Gastroesophageal sphincter (tissue), 4 donors: ENCODE measurements around the gene TTYH1. TPM values are rescaled to one million over a fixed set of nuclear protein-coding genes. Genes with fewer than 3 reads are reported as not detected.

Experiments used
- ATAC-seq: fragments of 150-250 bp; one replicate; pipeline ENCODE4 v1.9.1; 2016; ENCODE audit warnings: mild to moderate bottlenecking, moderate library complexity
- H3K27ac ChIP-seq, 4 donors: fragments of 200-600 bp; sonication (generic) in 3 of 4; 1 replicate in 3 of 4; 2 replicates in 1 of 4; pipeline ENCODE4 v1.5.1; 2016 to 2019
- H3K27me3 ChIP-seq: fragments of 200-600 bp; sonication (generic); one replicate; pipeline ENCODE4 v1.5.1; 2019
- H3K36me3 ChIP-seq, 2 donors: fragments of 200-600 bp; sonication (generic); one replicate each; pipeline ENCODE4 v1.5.1; 2019; ENCODE audit warnings: control low read depth in 1 of 2
- H3K4me1 ChIP-seq, 3 donors: fragments of 200-600 bp; sonication (generic); 1 replicate in 2 of 3; 2 replicates in 1 of 3; pipeline ENCODE4 v1.5.1; 2016 to 2019; ENCODE audit warnings: control low read depth in 2 of 3
- H3K4me3 ChIP-seq, 2 donors: fragments of 200-600 bp; sonication (generic); one replicate each; pipeline ENCODE4 v1.5.1; 2019; ENCODE audit warnings: mild to moderate bottlenecking in 1 of 2, moderate library complexity in 1 of 2
- H3K9me3 ChIP-seq, 3 donors: fragments of 200-600 bp; sonication (generic); one replicate each; pipeline ENCODE4 v1.5.1; 2017 to 2019; ENCODE audit warnings: control low read depth in 2 of 3
- EP300 ChIP-seq: sonication (generic); formaldehyde crosslinking; IDR thresholded peaks from one replicate; pipeline ENCODE4 v1.6.1; 2017; ENCODE audit warnings: antibody characterized with exemption, mild to moderate bottlenecking
- POLR2A ChIP-seq, 2 donors: fragments of 450-650 bp; IDR thresholded peaks; one replicate each; pipeline ENCODE4 v1.6.1; 2017; ENCODE audit warnings: antibody characterized with exemption in 2 of 2, mild to moderate bottlenecking in 2 of 2, moderate library complexity in 1 of 2
- POLR2AphosphoS5 ChIP-seq: sonication (generic); formaldehyde crosslinking; IDR thresholded peaks from one replicate; pipeline ENCODE4 v1.6.1; 2017; ENCODE audit warnings: antibody characterized with exemption
- WGBS, 2 donors: methylation state at CpG; one replicate each; pipeline ENCODE4 v1.1.5; 2018; ENCODE audit warnings: low coverage in 1 of 2; 5-methylcytosine and 5-hydroxymethylcytosine counted together
- total RNA-seq, 4 donors: library from RNA; depleted of rRNA; stranded (reverse); fragments of >200 nt; gene quantifications; one replicate each; pipeline ENCODE4 v1.1.0, GENCODE V29; 2016
- TF ChIP-seq, protein P1 (sequence below), 4 experiments: fragments of 200-600 bp in 2 of 4; fragments of 450-650 bp in 2 of 4; sonication (generic) in 1 of 4; IDR thresholded peaks; one replicate each; pipeline ENCODE4 v1.5.1; 2017 to 2019; ENCODE audit warnings: antibody characterized with exemption in 4 of 4, mild to moderate bottlenecking in 2 of 4, moderate library complexity in 2 of 4

Gene TTYH1
- total RNA-seq, 4 donors from 2014 or later: 1.2 to 19.8 (median 5.5) TPM

DNA sequence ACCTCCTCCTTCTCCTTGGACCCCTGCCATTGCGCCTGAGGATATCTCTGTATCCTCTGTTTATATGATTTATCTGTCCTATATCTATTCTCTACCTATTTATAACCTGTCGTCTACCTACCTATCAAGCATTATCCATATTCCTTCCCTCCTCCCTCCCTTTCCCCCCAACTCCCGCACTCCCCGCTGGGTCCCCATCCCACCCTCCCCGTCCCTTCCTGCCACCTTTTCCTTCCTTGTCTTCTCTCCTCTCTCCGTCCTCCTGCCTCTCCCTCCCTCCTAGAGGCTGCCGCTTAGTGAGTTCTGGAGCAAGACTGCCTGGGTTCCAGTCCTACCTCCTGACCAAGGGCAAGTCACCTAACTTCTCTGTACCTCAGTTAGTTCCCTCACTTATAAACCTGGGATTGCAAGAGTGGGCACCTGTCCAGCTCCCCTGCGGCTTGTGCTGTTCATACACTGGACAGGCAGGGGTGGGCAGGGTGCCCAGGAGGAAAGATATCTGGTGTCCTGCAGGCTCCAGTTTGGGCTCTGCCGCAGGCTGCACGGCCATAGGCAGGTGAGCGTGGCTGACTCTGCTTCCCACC lies 16.1 kb downstream of the TTYH1 start:
- Histone ChIP-seq H3K9me3 (no peaks in the 10 kb centered on the region), H3K4me1 (peaks cover 0 to 52% (median 31%) of the 10 kb centered on the region in 3 donors), H3K36me3 (no peaks in the 10 kb centered on the region), H3K27me3 (peaks cover 59% of the 10 kb centered on the region), H3K27ac (no peak overlapping the region), H3K4me3 (peak overlapping the region in 1 of 2 donors; percentile 43)
- ATAC-seq: no peak
- TF ChIP-seq POLR2AphosphoS5 (no peak), EP300 (no peak)
- TF ChIP-seq, protein P1, sequence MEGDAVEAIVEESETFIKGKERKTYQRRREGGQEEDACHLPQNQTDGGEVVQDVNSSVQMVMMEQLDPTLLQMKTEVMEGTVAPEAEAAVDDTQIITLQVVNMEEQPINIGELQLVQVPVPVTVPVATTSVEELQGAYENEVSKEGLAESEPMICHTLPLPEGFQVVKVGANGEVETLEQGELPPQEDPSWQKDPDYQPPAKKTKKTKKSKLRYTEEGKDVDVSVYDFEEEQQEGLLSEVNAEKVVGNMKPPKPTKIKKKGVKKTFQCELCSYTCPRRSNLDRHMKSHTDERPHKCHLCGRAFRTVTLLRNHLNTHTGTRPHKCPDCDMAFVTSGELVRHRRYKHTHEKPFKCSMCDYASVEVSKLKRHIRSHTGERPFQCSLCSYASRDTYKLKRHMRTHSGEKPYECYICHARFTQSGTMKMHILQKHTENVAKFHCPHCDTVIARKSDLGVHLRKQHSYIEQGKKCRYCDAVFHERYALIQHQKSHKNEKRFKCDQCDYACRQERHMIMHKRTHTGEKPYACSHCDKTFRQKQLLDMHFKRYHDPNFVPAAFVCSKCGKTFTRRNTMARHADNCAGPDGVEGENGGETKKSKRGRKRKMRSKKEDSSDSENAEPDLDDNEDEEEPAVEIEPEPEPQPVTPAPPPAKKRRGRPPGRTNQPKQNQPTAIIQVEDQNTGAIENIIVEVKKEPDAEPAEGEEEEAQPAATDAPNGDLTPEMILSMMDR (IDR thresholded peaks at IDR 0.05): no peak
- 4 to 20% methylated on average over 4 to 9 of the region's 11 CpGs for WGBS, 2 donors

DNA sequence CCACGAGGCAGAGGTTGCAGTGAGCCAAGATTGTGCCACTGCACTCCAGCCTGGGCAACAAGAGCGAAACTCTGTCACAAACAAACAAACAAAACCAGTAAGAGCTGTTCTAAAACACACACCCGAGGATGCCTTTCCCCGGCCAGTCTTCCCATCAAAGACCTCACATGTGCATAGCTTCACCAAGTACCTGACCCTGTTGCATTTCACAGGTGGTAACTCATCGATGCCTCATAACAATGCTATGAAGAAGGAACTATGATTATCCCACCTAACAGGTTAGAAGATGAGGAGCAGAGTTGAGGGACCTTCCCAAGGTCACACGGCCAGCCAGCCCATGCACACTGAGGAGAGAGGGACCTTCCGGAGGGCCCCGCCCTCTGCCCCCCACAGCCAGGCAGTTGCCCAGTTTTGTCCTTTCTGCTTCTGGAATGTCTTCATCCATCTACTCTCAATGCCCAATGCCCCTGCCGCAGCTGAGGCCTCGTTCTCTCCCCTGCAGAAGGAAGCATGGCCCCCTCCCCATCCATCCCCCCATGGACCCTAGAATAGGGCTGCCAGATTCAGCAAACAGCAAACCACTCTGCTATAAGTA lies 17.0 kb downstream of the TTYH1 start:
- H3K27me3 ChIP-seq: peaks cover 52% of the 10 kb centered on the region
- H3K36me3 ChIP-seq: no peaks in the 10 kb centered on the region
- no peak overlapping the region for H3K27ac ChIP-seq
- no peaks in the 10 kb centered on the region for H3K9me3 ChIP-seq
- ATAC-seq: no peak
- TF ChIP-seq, protein P1 (IDR thresholded peaks at IDR 0.05): no peak
- TF ChIP-seq POLR2AphosphoS5 (no peak), EP300 (no peak), POLR2A (IDR thresholded peaks at IDR 0.05) (no peak)
- peaks cover 0 to 54% (median 31%) of the 10 kb centered on the region in 3 donors for H3K4me1 ChIP-seq
- no peak overlapping the region for H3K4me3 ChIP-seq
- 72 to 100% methylated on average over 1 to 4 of the region's 10 CpGs for WGBS, 2 donors

- ATAC-seq: no peak
- H3K4me1 ChIP-seq: peaks cover 0 to 59% (median 31%) of the 10 kb centered on the region in 3 donors
- no peaks in the 10 kb centered on the region for H3K9me3 ChIP-seq
- peaks cover 38% of the 10 kb centered on the region for H3K27me3 ChIP-seq
- peaks cover 0 to 1% of the 10 kb centered on the region in 2 donors for H3K36me3 ChIP-seq
- TF ChIP-seq POLR2AphosphoS5 (no peak), EP300 (no peak), POLR2A (IDR thresholded peaks at IDR 0.05) (no peak)
- TF ChIP-seq, protein P1 (IDR thresholded peaks at IDR 0.05): no peak
- 83 to 86% methylated on average over 1 to 3 of the region's 5 CpGs for WGBS, 2 donors
- H3K4me3 ChIP-seq: no peak overlapping the region
- no peak overlapping the region for H3K27ac ChIP-seq
Measured at GRCh38 chr19:54433697-54434096, 18.4 kb downstream of the TTYH1 start.

GRCh38 chr19:54434112-54434872 lies 19.0 kb downstream of the TTYH1 start:
- no peak for ATAC-seq
- no peaks in the 10 kb centered on the region for H3K9me3 ChIP-seq
- H3K27me3 ChIP-seq: peaks cover 32% of the 10 kb centered on the region
- no peak for TF ChIP-seq EP300
- no peak overlapping the region for H3K27ac ChIP-seq
- H3K4me1 ChIP-seq: peaks cover 0 to 65% (median 31%) of the 10 kb centered on the region in 3 donors
- H3K36me3 ChIP-seq: peaks cover 0 to 6% of the 10 kb centered on the region in 2 donors
- 57 to 76% methylated on average over 6 to 10 of the region's 23 CpGs for WGBS, 2 donors
- H3K4me3 ChIP-seq: no peak overlapping the region

GRCh38 chr19:54434873-54435214 lies 19.6 kb downstream of the TTYH1 start:
- ATAC-seq: no peak
- WGBS, 2 donors: 0% methylated on average over 1 of the region's 11 CpGs

More at GRCh38 chr19:54434873-54435214, 19.6 kb downstream of the TTYH1 start:
- H3K4me1 ChIP-seq: peaks cover 0 to 64% (median 31%) of the 10 kb centered on the region in 3 donors
- no peaks in the 10 kb centered on the region for H3K9me3 ChIP-seq
- TF ChIP-seq POLR2A (IDR thresholded peaks at IDR 0.05): no peak
- TF ChIP-seq, protein P1 (IDR thresholded peaks at IDR 0.05): no peak
- no peak for TF ChIP-seq EP300
- TF ChIP-seq POLR2AphosphoS5: no peak
- H3K27me3 ChIP-seq: peaks cover 27% of the 10 kb centered on the region
- H3K36me3 ChIP-seq: peaks cover 0 to 6% of the 10 kb centered on the region in 2 donors
- H3K27ac ChIP-seq: no peak overlapping the region
- no peak overlapping the region for H3K4me3 ChIP-seq
